ENCODE data around the gene RDH16.
A peak's percentile ranks its signal among the peaks of the same experiment; 100 is the strongest.
"Not testable (repeated sequence)": the region's sequence is repeated elsewhere in the genome, so short reads cannot be mapped to it uniquely, and the experiment has no call there.

The RDH16 gene

GRCh38 chr12:56988207-56988739 is 30.9 kb upstream of the RDH16 start:
- no peak for DNase-seq (ENCODE audit: low read depth)
- no peak for TF ChIP-seq CTCF (conservative IDR thresholded peaks at IDR 0.05; ENCODE audit: control insufficient read depth, insufficient read depth, low read depth, low read length)

GRCh38 chr12:56987551-56988053 is 30.2 kb upstream of the RDH16 start:
- H3K4me3 ChIP-seq (ENCODE audit: control insufficient read depth, low read depth, low read length), result no peak overlapping the region
- DNase-seq (ENCODE audit: low read depth), result peak; percentile 71
- TF ChIP-seq CTCF (conservative IDR thresholded peaks at IDR 0.05; ENCODE audit: control insufficient read depth, insufficient read depth, low read depth, low read length), result peak; percentile 94

More at GRCh38 chr12:56988207-56988739, 30.9 kb upstream of the RDH16 start:
- H3K4me3 ChIP-seq (ENCODE audit: control insufficient read depth, low read depth, low read length), result no peak overlapping the region

- DNase-seq (ENCODE audit: low read depth), result no peak
- no peak for TF ChIP-seq CTCF (conservative IDR thresholded peaks at IDR 0.05; ENCODE audit: control insufficient read depth, insufficient read depth, low read depth, low read length)
- no peak overlapping the region for H3K4me3 ChIP-seq (ENCODE audit: control insufficient read depth, low read depth, low read length)
These were observed 29.6 kb upstream of the RDH16 start for GRCh38 chr12:56987011-56987410.

GRCh38 chr12:56985714-56986113 is 28.3 kb upstream of the RDH16 start:
- not testable (repeated sequence) for H3K4me3 ChIP-seq (ENCODE audit: control insufficient read depth, low read depth, low read length)
- peak; percentile 12 for DNase-seq (ENCODE audit: low read depth)

GRCh38 chr12:56983386-56983785 is 26.0 kb upstream of the RDH16 start:
- no peak overlapping the region for H3K4me3 ChIP-seq (ENCODE audit: control insufficient read depth, low read depth, low read length)
- TF ChIP-seq CTCF (conservative IDR thresholded peaks at IDR 0.05; ENCODE audit: control insufficient read depth, insufficient read depth, low read depth, low read length), result no peak
- no peak for DNase-seq (ENCODE audit: low read depth)

DNA sequence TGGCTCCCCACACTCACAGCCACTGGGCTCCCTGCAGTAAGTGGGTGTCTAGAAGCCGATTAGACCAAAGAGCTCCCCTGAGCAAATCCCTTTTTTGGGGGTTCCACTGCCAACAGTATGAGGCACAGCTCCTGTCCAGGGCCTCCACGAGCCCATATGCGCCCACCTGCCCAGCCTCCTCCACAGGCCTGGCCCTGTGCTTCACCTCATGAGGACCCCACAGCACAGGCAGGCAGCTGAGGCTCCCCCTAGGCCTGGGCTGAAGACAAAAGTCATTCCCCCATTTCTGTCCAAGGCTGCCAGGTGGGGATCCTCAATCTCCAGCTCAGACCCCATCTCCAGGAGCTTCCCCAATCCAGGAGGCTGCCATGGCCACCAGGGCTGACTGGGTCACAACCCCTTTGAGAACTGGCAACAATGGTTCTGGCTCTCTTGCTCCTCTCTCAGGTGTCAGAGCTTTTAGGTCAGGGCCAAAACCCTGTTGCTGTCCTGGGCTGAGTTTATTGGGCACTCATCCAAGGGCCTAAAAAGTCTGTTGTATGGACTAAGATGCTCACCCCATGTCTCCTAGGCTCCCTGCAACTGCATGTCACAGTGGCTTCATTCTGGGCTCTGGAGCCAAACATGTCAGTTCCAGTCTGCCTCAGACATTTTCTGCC is 25.3 kb upstream of the RDH16 start:
- not testable (repeated sequence) for DNase-seq (ENCODE audit: low read depth); H3K4me3 ChIP-seq (ENCODE audit: control insufficient read depth, low read depth, low read length)

- H3K4me3 ChIP-seq (ENCODE audit: control insufficient read depth, low read depth, low read length), result no peak overlapping the region
- no peak for TF ChIP-seq CTCF (conservative IDR thresholded peaks at IDR 0.05; ENCODE audit: control insufficient read depth, insufficient read depth, low read depth, low read length)
These were observed 23.6 kb upstream of the RDH16 start for GRCh38 chr12:56980941-56981530.

More at GRCh38 chr12:56980941-56981530, 23.6 kb upstream of the RDH16 start:
- no peak for DNase-seq (ENCODE audit: low read depth)
